Ishikawa (cell line): ENCODE measurements around the gene COL20A1.
A peak's percentile ranks its signal among the peaks of the same experiment; 100 is the strongest.

Experiments used
- CEBPB ChIP-seq: IDR thresholded peaks from 2 replicates; pipeline ENCODE4 v1.6.1; 2012
- CREB1 ChIP-seq: IDR thresholded peaks from 2 replicates; pipeline ENCODE4 v1.6.1; 2012; ENCODE audit warnings: low read depth
- EGR1 ChIP-seq: IDR thresholded peaks from 2 replicates; pipeline ENCODE4 v1.6.1; 2012
- EP300 ChIP-seq: IDR thresholded peaks from 2 replicates; pipeline ENCODE4 v1.6.1; 2012; ENCODE audit warnings: borderline replicate concordance
- FOXM1 ChIP-seq: IDR thresholded peaks from 2 replicates; pipeline ENCODE4 v1.6.1; 2012; ENCODE audit warnings: low read depth, borderline replicate concordance
- MAX ChIP-seq: IDR thresholded peaks from 2 replicates; pipeline ENCODE4 v1.6.1; 2012
- NFIC ChIP-seq: IDR thresholded peaks from 2 replicates; pipeline ENCODE4 v1.6.1; 2012
- RAD21 ChIP-seq: IDR thresholded peaks from 2 replicates; pipeline ENCODE4 v1.6.1; 2012; ENCODE audit warnings: low read depth
- REST ChIP-seq: IDR thresholded peaks from 2 replicates; pipeline ENCODE4 v1.6.1; 2012; ENCODE audit warnings: low read depth, mild to moderate bottlenecking
- TAF1 ChIP-seq: IDR thresholded peaks from 2 replicates; pipeline ENCODE4 v1.6.1; 2012; ENCODE audit warnings: low read depth, mild to moderate bottlenecking
- TCF12 ChIP-seq: IDR thresholded peaks from 2 replicates; pipeline ENCODE4 v1.6.1; 2012; ENCODE audit warnings: low read depth
- TEAD4 ChIP-seq: IDR thresholded peaks from 2 replicates; pipeline ENCODE4 v1.6.1; 2012
- YY1 ChIP-seq: IDR thresholded peaks from 2 replicates; pipeline ENCODE4 v1.6.1; 2012; ENCODE audit warnings: low read depth
- ZBTB7A ChIP-seq: IDR thresholded peaks from 2 replicates; pipeline ENCODE4 v1.6.1; 2012; ENCODE audit warnings: low read depth

Gene COL20A1

GRCh38 chr20:63318391-63319163 is 25.6 kb downstream of the COL20A1 start:
- TF ChIP-seq EP300 (no peak), YY1 (no peak), TCF12 (no peak), MAX (no peak), EGR1 (no peak), CEBPB (no peak), CREB1 (no peak), TEAD4 (no peak), TAF1 (no peak), NFIC (no peak), REST (no peak), FOXM1 (no peak)

GRCh38 chr20:63319164-63320040 is 26.4 kb downstream of the COL20A1 start:
- no peak for TF ChIP-seq EP300
- no peak for TF ChIP-seq NFIC

- TF ChIP-seq MAX (no peak), FOXM1 (no peak), NFIC (no peak)
These were observed 27.1 kb downstream of the COL20A1 start for GRCh38 chr20:63320041-63320511.

- TF ChIP-seq MAX (no peak), ZBTB7A (no peak), FOXM1 (no peak), RAD21 (no peak), TAF1 (no peak)
These were observed 27.7 kb downstream of the COL20A1 start for GRCh38 chr20:63320616-63321147.

- peak; percentile 71 for TF ChIP-seq REST
- no peak for TF ChIP-seq YY1
These were observed 28.3 kb downstream of the COL20A1 start for GRCh38 chr20:63321148-63321831.

GRCh38 chr20:63322146-63322932 is 29.4 kb downstream of the COL20A1 start:
- TF ChIP-seq TEAD4 (no peak), RAD21 (no peak), EGR1 (no peak), NFIC (no peak), YY1 (no peak), TAF1 (no peak), TCF12 (no peak), ZBTB7A (no peak), REST (no peak), MAX (no peak), FOXM1 (no peak)
